NOMO-1 treated with dmso at 0.1 percent for 144 hours (cell line): ENCODE data around the gene AMHR2.
"Not testable (repeated sequence)": the region's sequence is repeated elsewhere in the genome, so short reads cannot be mapped to it uniquely, and the experiment has no call there.

ENCODE experiments used
- DNase-seq: peaks from one replicate; lab custom pipeline; 2025; ENCODE audit not compliant: unreplicated experiment; lab: John Stamatoyannopoulos, UW

Gene AMHR2

DNA sequence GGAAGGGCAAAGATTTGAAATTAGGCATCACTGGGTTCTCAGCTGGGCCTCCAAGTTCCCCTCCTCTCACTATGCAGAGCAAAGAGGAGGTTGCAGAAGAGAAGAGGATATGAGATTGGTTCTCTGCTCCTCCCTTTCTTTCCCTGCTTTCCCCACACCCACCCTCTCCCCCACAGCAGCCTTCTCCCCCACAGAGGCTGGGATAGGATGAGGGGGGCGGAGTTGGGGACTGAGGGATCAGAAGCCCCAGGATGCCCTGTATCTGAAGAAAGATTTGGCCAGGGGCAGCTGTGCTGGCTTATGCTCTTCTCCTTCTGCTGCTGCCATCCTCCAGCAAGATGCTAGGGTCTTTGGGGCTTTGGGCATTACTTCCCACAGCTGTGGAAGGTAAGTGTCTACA is at the start of gene AMHR2:
Gene AMHR2, plus strand, starts transcription at position 259 of the 400 bp plus-strand sequence. Its CDS starts 80 bp downstream, at position 339.
- DNase-seq: no peak

GRCh38 chr12:53374277-53374676 is 49.4 kb upstream of the AMHR2 start:
- not testable (repeated sequence) for DNase-seq

GRCh38 chr12:53376747-53377146 is 46.9 kb upstream of the AMHR2 start:
- no peak for DNase-seq

GRCh38 chr12:53378222-53378621 is 45.4 kb upstream of the AMHR2 start:
- no peak for DNase-seq

GRCh38 chr12:53378724-53379388 is 44.8 kb upstream of the AMHR2 start:
- DNase-seq: no peak

GRCh38 chr12:53379389-53380103 is 44.1 kb upstream of the AMHR2 start:
- peak; percentile 100 for DNase-seq

GRCh38 chr12:53380104-53380793 is 43.4 kb upstream of the AMHR2 start, which contains the start of gene SP1:
Gene SP1, plus strand, starts transcription at chr12:53380176. Its CDS starts 116 bp downstream, at chr12:53380292.
- peak; percentile 90 for DNase-seq

DNA sequence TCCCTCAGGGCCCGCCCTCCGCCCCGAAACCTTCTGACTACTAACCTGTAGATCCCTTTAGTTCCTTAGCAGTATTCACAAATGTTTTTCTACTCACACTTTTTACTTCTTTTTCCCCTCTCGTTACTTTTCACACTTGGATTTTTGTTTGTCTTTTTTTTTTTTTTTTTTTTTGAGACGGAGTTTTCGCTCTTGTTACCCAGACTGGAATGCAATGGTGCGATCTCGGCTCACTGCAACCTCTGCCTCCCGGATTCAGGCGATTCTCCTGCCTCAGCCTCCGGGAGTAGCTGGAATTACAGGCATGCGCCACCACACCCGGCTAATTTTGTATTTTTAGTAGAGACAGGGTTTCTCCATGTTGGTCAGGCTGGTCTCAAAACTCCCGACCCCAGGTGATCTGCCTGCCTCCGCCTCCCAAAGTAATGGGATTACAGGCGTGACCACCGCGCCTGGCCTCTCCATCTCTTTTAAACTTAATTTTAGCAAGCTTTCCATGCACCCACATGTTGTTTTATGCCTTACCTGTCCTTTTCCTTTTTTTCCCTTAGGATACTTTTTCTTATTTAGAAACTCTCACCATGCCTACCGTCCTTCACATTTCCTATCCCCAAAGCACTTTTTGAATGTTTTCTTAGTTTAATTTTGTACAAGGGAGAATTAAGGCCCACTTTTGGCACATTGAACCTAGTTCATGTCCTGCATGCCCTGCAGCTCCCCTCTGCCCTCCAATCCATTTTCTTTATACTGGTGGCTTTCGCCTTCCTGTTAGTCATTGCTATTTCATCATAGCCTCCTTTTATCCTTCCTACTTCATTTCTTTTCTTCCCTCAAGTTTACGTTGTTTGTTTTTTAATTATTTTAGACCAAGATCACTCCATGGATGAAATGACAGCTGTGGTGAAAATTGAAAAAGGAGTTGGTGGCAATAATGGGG is 42.6 kb upstream of the AMHR2 start:
- DNase-seq: peak; percentile 55

DNA sequence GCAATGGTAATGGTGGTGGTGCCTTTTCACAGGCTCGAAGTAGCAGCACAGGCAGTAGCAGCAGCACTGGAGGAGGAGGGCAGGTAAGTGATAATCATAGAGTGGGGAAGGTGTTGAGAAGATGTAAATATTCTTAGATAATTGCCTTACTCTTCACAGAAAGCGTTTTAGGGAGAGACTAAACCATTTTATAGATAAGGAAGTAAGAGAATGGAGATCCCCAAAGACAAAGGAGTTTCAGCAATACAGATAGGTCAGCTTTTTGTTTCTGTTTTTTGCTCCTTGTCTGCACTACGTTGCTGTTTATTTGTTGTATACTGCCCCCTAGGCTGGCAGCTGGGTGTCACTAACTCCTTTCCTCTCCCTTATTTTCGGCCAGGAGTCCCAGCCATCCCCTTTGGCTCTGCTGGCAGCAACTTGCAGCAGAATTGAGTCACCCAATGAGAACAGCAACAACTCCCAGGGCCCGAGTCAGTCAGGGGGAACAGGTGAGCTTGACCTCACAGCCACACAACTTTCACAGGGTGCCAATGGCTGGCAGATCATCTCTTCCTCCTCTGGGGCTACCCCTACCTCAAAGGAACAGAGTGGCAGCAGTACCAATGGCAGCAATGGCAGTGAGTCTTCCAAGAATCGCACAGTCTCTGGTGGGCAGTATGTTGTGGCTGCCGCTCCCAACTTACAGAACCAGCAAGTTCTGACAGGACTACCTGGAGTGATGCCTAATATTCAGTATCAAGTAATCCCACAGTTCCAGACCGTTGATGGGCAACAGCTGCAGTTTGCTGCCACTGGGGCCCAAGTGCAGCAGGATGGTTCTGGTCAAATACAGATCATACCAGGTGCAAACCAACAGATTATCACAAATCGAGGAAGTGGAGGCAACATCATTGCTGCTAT is 41.7 kb upstream of the AMHR2 start:
- DNase-seq: peak; percentile 51

- DNase-seq: no peak
Observed at GRCh38 chr12:53383258-53383657, 40.4 kb upstream of the AMHR2 start.

- not testable (repeated sequence) for DNase-seq
Observed at GRCh38 chr12:53386381-53386780, 37.3 kb upstream of the AMHR2 start.

DNA sequence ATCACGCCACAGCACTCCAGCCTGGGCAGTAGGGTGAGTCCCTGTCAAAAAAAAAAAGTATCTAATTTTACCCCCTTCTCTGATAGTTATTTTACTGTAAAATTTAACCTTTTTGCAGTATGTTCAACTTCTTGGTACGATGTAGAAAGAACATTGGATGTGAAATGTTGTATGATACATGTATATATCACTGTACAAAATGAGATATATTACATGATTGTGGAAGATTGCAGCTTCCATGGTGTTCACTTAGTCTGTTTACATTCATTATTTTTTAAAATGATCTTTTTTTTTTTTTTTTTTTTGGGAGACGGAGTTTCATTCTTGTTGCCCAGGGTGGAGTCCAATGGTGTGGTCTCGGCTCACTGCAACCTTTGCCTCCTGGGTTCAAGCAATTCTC is 34.7 kb upstream of the AMHR2 start:
- DNase-seq: no peak

- no peak for DNase-seq
Observed at GRCh38 chr12:53389702-53390101, 34.0 kb upstream of the AMHR2 start.

DNA sequence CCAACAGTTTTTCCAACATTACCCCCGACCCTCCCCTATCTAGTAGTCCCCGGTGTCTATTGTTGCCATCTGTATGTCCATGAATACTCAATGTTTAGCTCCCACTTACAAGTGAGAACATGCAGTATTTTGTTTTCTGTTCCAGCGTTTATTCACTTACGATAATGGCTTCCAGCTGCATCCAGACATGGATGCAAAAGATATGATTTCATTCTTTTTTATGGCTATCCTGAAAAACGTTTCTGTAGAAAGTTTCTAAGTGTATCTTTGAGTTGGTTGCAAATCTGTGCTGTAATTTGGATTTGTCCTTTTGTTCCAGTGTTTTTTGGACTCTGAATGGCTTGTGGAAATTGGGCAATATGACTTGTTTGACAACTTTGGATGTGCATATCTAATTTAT is 31.9 kb upstream of the AMHR2 start:
- no peak for DNase-seq

GRCh38 chr12:53399896-53400295 is 23.8 kb upstream of the AMHR2 start:
- DNase-seq: no peak

- DNase-seq: not testable (repeated sequence)
Observed at GRCh38 chr12:53402351-53402750, 21.3 kb upstream of the AMHR2 start.

GRCh38 chr12:53402871-53403270 is 20.8 kb upstream of the AMHR2 start:
- no peak for DNase-seq

GRCh38 chr12:53410951-53411350 is 12.7 kb upstream of the AMHR2 start:
- no peak for DNase-seq

- no peak for DNase-seq
Observed at GRCh38 chr12:53413485-53414204, 10.0 kb upstream of the AMHR2 start.
